ENCODE measurements around the gene PTPN5.

The PTPN5 gene

GRCh38 chr11:18713646-18714442 lies 77.8 kb downstream of the PTPN5 start:
- H3K27me3 ChIP-seq (replicated peaks; ENCODE audit: insufficient read depth, low read length) = no peaks in the 10 kb centered on the region; the same call in 1 of the 2 replicates
- no peak overlapping the region for H2AFZ ChIP-seq (ENCODE audit: low read length)
- H3K9me3 ChIP-seq (replicated peaks; ENCODE audit: insufficient read depth, low read length) = no peaks in the 10 kb centered on the region
- no peak for DNase-seq
- no peaks in the 10 kb centered on the region for H3K9me2 ChIP-seq (replicated peaks; ENCODE audit: insufficient read depth, low read length)
- no peak overlapping the region for H3K4me2 ChIP-seq (ENCODE audit: low read depth, low read length)
- H3K27ac ChIP-seq (ENCODE audit: low read length) = no peak overlapping the region
- TF ChIP-seq EZH2 (optimal IDR thresholded peaks at IDR 0.05; ENCODE audit: low read depth, low read length) (no peak), EZH2phosphoT487 (IDR thresholded peaks at IDR 0.05; ENCODE audit: low read length) (no peak), CTCF (IDR thresholded peaks at IDR 0.05; ENCODE audit: low read length) (no peak)
- H3K9ac ChIP-seq (ENCODE audit: low read length) = no peak overlapping the region
- no peaks in the 10 kb centered on the region for H3K4me1 ChIP-seq (ENCODE audit: low read length)
- H3K36me3 ChIP-seq (replicated peaks; ENCODE audit: insufficient read depth, low read length) = no peaks in the 10 kb centered on the region
- H3K79me2 ChIP-seq (ENCODE audit: low read length) = no peaks in the 10 kb centered on the region
- no peaks in the 10 kb centered on the region for H3F3A ChIP-seq (ENCODE audit: insufficient read depth, low read length)
- H4K20me1 ChIP-seq (ENCODE audit: insufficient read depth, low read length) = no peaks in the 10 kb centered on the region
- H3K4me3 ChIP-seq (ENCODE audit: low read length) = no peak overlapping the region

GRCh38 chr11:18710545-18710944 lies 81.1 kb downstream of the PTPN5 start:
- Histone ChIP-seq H3K4me2 (ENCODE audit: low read depth, low read length) (no peak overlapping the region), H3K9ac (ENCODE audit: low read length) (no peak overlapping the region), H2AFZ (ENCODE audit: low read length) (no peak overlapping the region), H3K27me3 (replicated peaks; ENCODE audit: insufficient read depth, low read length) (peaks cover 14% of the 10 kb centered on the region), H3K9me2 (replicated peaks; ENCODE audit: insufficient read depth, low read length) (no peaks in the 10 kb centered on the region), H3K36me3 (replicated peaks; ENCODE audit: insufficient read depth, low read length) (no peaks in the 10 kb centered on the region), H3F3A (ENCODE audit: insufficient read depth, low read length) (no peaks in the 10 kb centered on the region), H3K27ac (ENCODE audit: low read length) (no peak overlapping the region), H3K79me2 (ENCODE audit: low read length) (no peaks in the 10 kb centered on the region), H4K20me1 (ENCODE audit: insufficient read depth, low read length) (no peaks in the 10 kb centered on the region), H3K4me1 (ENCODE audit: low read length) (no peaks in the 10 kb centered on the region), H3K9me3 (replicated peaks; ENCODE audit: insufficient read depth, low read length) (no peaks in the 10 kb centered on the region), H3K4me3 (ENCODE audit: low read length) (no peak overlapping the region)
- no peak for TF ChIP-seq EZH2 (optimal IDR thresholded peaks at IDR 0.05; ENCODE audit: low read depth, low read length)
- no peak for TF ChIP-seq CTCF (IDR thresholded peaks at IDR 0.05; ENCODE audit: low read length)
- TF ChIP-seq EZH2phosphoT487 (IDR thresholded peaks at IDR 0.05; ENCODE audit: low read length) = no peak
- DNase-seq = no peak

DNA sequence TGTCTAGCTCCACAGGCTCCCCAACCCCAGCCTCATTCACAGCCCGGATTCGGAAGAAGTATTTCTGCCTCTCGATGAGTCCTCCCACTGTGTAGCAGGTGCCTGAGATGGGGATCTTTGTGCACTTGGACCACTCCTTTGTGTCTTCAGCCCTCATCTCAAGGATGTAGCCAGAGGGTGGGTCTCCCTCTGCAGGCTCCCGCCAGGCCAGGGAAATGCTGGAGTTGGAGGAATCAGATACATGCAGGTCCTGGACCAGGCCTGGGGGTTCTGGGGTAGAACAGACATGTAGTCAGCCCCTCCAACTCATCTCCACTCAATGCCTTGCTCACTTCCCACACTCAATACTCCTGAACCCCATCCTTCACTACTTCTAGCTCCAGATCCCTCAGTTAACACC lies 82.2 kb downstream of the PTPN5 start:
- Histone ChIP-seq H3K4me3 (ENCODE audit: low read length) (no peak overlapping the region), H3K4me2 (ENCODE audit: low read depth, low read length) (no peak overlapping the region), H3K9me3 (replicated peaks; ENCODE audit: insufficient read depth, low read length) (no peaks in the 10 kb centered on the region), H3K9me2 (replicated peaks; ENCODE audit: insufficient read depth, low read length) (no peaks in the 10 kb centered on the region), H3K36me3 (replicated peaks; ENCODE audit: insufficient read depth, low read length) (no peaks in the 10 kb centered on the region), H3K4me1 (ENCODE audit: low read length) (no peaks in the 10 kb centered on the region), H2AFZ (ENCODE audit: low read length) (no peak overlapping the region), H3K9ac (ENCODE audit: low read length) (no peak overlapping the region), H3K79me2 (ENCODE audit: low read length) (no peaks in the 10 kb centered on the region), H3K27ac (ENCODE audit: low read length) (no peak overlapping the region), H4K20me1 (ENCODE audit: insufficient read depth, low read length) (no peaks in the 10 kb centered on the region), H3K27me3 (replicated peaks; ENCODE audit: insufficient read depth, low read length) (peaks cover 20% of the 10 kb centered on the region), H3F3A (ENCODE audit: insufficient read depth, low read length) (no peaks in the 10 kb centered on the region)
- no peak for DNase-seq
- TF ChIP-seq CTCF (IDR thresholded peaks at IDR 0.05; ENCODE audit: low read length) (no peak), EZH2phosphoT487 (IDR thresholded peaks at IDR 0.05; ENCODE audit: low read length) (no peak), EZH2 (optimal IDR thresholded peaks at IDR 0.05; ENCODE audit: low read depth, low read length) (no peak)
